ENCODE results near the gene FIZ1.
A peak's percentile ranks its signal among the peaks of the same experiment; 100 is the strongest.

The FIZ1 gene

GRCh38 chr19:55553217-55554182 lies 45.8 kb downstream of the FIZ1 start:
- CTCF ChIA-PET, result interaction anchor here (0.8 to 1.1 kb wide), 4 partner anchors 20 to 86 kb away, joined by 3 to 5 read pairs (median 4); partner anchors contain the start of gene ZNF865
- no peak overlapping the region for H3K4me3 ChIP-seq (ENCODE audit: low read depth, low read length)
- POLR2A ChIA-PET, result interaction anchor here (0.8 to 1.7 kb wide), 2 partner anchors 27 to 46 kb away, joined by 3 to 4 read pairs; partner anchors contain the start of gene FIZ1
- DNase-seq (ENCODE audit: low read depth, low spot score), result no peak
- TF ChIP-seq, protein P1, sequence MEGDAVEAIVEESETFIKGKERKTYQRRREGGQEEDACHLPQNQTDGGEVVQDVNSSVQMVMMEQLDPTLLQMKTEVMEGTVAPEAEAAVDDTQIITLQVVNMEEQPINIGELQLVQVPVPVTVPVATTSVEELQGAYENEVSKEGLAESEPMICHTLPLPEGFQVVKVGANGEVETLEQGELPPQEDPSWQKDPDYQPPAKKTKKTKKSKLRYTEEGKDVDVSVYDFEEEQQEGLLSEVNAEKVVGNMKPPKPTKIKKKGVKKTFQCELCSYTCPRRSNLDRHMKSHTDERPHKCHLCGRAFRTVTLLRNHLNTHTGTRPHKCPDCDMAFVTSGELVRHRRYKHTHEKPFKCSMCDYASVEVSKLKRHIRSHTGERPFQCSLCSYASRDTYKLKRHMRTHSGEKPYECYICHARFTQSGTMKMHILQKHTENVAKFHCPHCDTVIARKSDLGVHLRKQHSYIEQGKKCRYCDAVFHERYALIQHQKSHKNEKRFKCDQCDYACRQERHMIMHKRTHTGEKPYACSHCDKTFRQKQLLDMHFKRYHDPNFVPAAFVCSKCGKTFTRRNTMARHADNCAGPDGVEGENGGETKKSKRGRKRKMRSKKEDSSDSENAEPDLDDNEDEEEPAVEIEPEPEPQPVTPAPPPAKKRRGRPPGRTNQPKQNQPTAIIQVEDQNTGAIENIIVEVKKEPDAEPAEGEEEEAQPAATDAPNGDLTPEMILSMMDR (IDR thresholded peaks at IDR 0.05; ENCODE audit: insufficient read depth, low read length, missing control alignments), result no peak

DNA sequence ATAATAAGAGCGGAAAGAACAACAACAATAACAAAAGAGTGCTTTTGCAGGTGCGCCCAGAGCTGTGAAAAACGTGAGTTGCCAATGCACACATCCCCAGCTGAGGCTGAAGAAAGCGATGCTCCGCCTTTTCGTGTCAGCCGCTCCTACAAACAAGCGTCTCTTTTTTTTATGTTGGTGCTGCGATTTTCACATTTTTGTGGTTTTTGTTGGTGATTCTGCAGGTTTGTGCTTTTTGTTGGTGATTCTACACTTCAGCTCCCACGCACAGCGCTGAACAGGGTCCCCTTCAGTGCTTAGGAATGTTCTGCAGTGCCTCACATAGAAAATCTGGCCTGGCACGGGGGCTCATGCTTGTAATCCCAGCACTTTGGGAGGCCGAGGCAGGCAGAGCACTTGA lies 46.7 kb downstream of the FIZ1 start:
- peak; percentile 92 for DNase-seq (ENCODE audit: low read depth, low spot score)
- no peak overlapping the region for H3K4me3 ChIP-seq (ENCODE audit: low read depth, low read length)
- CTCF ChIA-PET, result interaction anchor here (0.8 to 1.3 kb wide), 2 partner anchors 13 to 32 kb away, joined by 3 to 4 read pairs; no protein-coding TSS in a partner anchor
- POLR2A ChIA-PET, result interaction anchor here (0.8 to 1.7 kb wide), 2 partner anchors 26 to 47 kb away, joined by 3 to 4 read pairs; partner anchors contain the start of gene FIZ1
- TF ChIP-seq, protein P1 (IDR thresholded peaks at IDR 0.05; ENCODE audit: insufficient read depth, low read length, missing control alignments), result no peak

DNA sequence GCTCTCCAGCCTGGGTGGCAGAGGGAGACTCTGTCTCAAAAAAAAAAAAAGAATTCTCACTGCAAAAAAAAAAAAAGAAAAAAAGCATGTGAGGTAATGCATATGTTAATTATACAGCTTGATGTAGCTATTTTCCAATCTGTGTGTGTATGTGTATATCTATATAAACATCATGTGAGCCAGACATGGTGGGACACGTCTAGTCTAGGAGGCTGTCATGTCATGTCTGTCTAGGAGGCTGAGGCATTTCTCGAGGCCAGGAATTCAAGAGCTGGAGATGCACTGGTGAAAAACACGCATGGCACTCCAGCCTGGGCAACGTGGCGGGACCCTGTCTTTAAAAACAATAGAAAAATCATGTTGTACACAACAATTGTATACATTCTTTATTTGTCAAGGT lies 47.1 kb downstream of the FIZ1 start:
- ChIA-PET CTCF (interaction anchor here (0.8 to 1.3 kb wide), 2 partner anchors 13 to 33 kb away, joined by 3 to 4 read pairs; no protein-coding TSS in a partner anchor), POLR2A (interaction anchor here (0.8 to 1.7 kb wide), 2 partner anchors 26 to 47 kb away, joined by 3 to 4 read pairs; partner anchors contain the start of gene FIZ1)
- DNase-seq (ENCODE audit: low read depth, low spot score), result no peak
- TF ChIP-seq, protein P1 (IDR thresholded peaks at IDR 0.05; ENCODE audit: insufficient read depth, low read length, missing control alignments), result no peak
- no peak overlapping the region for H3K4me3 ChIP-seq (ENCODE audit: low read depth, low read length)

GRCh38 chr19:55550321-55550650 lies 49.0 kb downstream of the FIZ1 start:
- H3K4me3 ChIP-seq (ENCODE audit: low read depth, low read length), result no peak overlapping the region; the same call in 1 of the 2 replicates
- ChIA-PET POLR2A (interaction anchor here (0.7 to 1.3 kb wide), 3 partner anchors 24 to 50 kb away, joined by 3 to 5 read pairs (median 3); partner anchors contain the start of gene ZNF524), CTCF (no interaction called here)
- DNase-seq (ENCODE audit: low read depth, low spot score), result no peak
- TF ChIP-seq, protein P1 (IDR thresholded peaks at IDR 0.05; ENCODE audit: insufficient read depth, low read length, missing control alignments), result no peak

GRCh38 chr19:55549500-55550320 lies 49.6 kb downstream of the FIZ1 start:
- TF ChIP-seq, protein P1 (IDR thresholded peaks at IDR 0.05; ENCODE audit: insufficient read depth, low read length, missing control alignments), result no peak
- peak overlapping the region; percentile 40 for H3K4me3 ChIP-seq (ENCODE audit: low read depth, low read length)
- ChIA-PET CTCF (no interaction called here), POLR2A (interaction anchor here (0.7 to 1.3 kb wide), 4 partner anchors 24 to 50 kb away, joined by 3 to 5 read pairs (median 3); partner anchors contain the start of genes ZNF524 and ZNF579)
- peak; percentile 88 for DNase-seq (ENCODE audit: low read depth, low spot score)
